Mesothelial cell of epicardium (in vitro differentiated cells): ENCODE data around the gene GATA1. TPM values are rescaled to one million over a fixed set of nuclear protein-coding genes. Genes with fewer than 3 reads are reported as not detected.
A peak's percentile ranks its signal among the peaks of the same experiment; 100 is the strongest.

Experiments
- DNase-seq, 2 experiments: peaks; one replicate each; pipeline ENCODE4 v3.0.0; 2021; ENCODE audit warnings: low spot score in 2 of 2; ENCODE audit not compliant: unreplicated experiment in 2 of 2
- H3K27ac Mint-ChIP-seq: 2 replicates; pipeline ENCODE4 v1.8.0; 2021; ENCODE audit warnings: mixed read lengths
- H3K27me3 Mint-ChIP-seq: 2 replicates; pipeline ENCODE4 v1.8.0; 2021; ENCODE audit warnings: low read depth, mixed read lengths
- H3K36me3 Mint-ChIP-seq: 2 replicates; pipeline ENCODE4 v1.8.0; 2021; ENCODE audit warnings: mixed read lengths
- H3K4me1 Mint-ChIP-seq: 2 replicates; pipeline ENCODE4 v1.8.0; 2021; ENCODE audit warnings: mixed read lengths
- H3K4me3 Mint-ChIP-seq: 2 replicates; pipeline ENCODE4 v1.8.0; 2021; ENCODE audit warnings: mild to moderate bottlenecking, moderate library complexity, mixed read lengths
- H3K9me3 Mint-ChIP-seq: 2 replicates; pipeline ENCODE4 v1.8.0; 2021; ENCODE audit warnings: mixed read lengths
- total RNA-seq: library from RNA; stranded (reverse); gene quantifications from 3 replicates; pipeline ENCODE4 v1.2.1, GENCODE V29; 2021
- TF ChIP-seq, protein P1 (sequence below): fragments of 200-600 bp; sonication (generic); IDR thresholded peaks from one replicate; pipeline ENCODE4 v1.5.0; 2021; ENCODE audit warnings: antibody characterized with exemption; ENCODE audit not compliant: unreplicated experiment

The GATA1 gene
- total RNA-seq, 1 donor from 2014 or later: not detected

GRCh38 chrX:48831909-48832291, 45.5 kb downstream of the GATA1 start:
- no peak overlapping the region for H3K27ac Mint-ChIP-seq
- H3K4me3 Mint-ChIP-seq: no peak overlapping the region
- H3K36me3 Mint-ChIP-seq: peaks cover 11% of the 10 kb centered on the region
- H3K4me1 Mint-ChIP-seq: peaks cover 20% of the 10 kb centered on the region
- peaks cover 18% of the 10 kb centered on the region for H3K9me3 Mint-ChIP-seq
- DNase-seq: no peak
- TF ChIP-seq, protein P1, sequence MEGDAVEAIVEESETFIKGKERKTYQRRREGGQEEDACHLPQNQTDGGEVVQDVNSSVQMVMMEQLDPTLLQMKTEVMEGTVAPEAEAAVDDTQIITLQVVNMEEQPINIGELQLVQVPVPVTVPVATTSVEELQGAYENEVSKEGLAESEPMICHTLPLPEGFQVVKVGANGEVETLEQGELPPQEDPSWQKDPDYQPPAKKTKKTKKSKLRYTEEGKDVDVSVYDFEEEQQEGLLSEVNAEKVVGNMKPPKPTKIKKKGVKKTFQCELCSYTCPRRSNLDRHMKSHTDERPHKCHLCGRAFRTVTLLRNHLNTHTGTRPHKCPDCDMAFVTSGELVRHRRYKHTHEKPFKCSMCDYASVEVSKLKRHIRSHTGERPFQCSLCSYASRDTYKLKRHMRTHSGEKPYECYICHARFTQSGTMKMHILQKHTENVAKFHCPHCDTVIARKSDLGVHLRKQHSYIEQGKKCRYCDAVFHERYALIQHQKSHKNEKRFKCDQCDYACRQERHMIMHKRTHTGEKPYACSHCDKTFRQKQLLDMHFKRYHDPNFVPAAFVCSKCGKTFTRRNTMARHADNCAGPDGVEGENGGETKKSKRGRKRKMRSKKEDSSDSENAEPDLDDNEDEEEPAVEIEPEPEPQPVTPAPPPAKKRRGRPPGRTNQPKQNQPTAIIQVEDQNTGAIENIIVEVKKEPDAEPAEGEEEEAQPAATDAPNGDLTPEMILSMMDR: no peak
- peaks cover 56% of the 10 kb centered on the region for H3K27me3 Mint-ChIP-seq

- TF ChIP-seq, protein P1: no peak
- Mint-ChIP-seq H3K4me1 (peaks cover 20% of the 10 kb centered on the region), H3K9me3 (peaks cover 9% of the 10 kb centered on the region), H3K27me3 (peaks cover 56% of the 10 kb centered on the region), H3K4me3 (peak overlapping the region; percentile 73), H3K27ac (no peak overlapping the region), H3K36me3 (peaks cover 2% of the 10 kb centered on the region)
- no peak for DNase-seq
Observed at GRCh38 chrX:48833542-48834138, 47.2 kb downstream of the GATA1 start.

- peaks cover 8% of the 10 kb centered on the region for H3K9me3 Mint-ChIP-seq
- H3K4me1 Mint-ChIP-seq: peaks cover 20% of the 10 kb centered on the region
- TF ChIP-seq, protein P1: no peak
- H3K36me3 Mint-ChIP-seq: peaks cover 2% of the 10 kb centered on the region
- peak overlapping the region; percentile 73 for H3K4me3 Mint-ChIP-seq
- H3K27me3 Mint-ChIP-seq: peaks cover 56% of the 10 kb centered on the region
- DNase-seq: no peak
- no peak overlapping the region for H3K27ac Mint-ChIP-seq
Observed at GRCh38 chrX:48834383-48834709, 48.0 kb downstream of the GATA1 start.

- peaks cover 46% of the 10 kb centered on the region for H3K27me3 Mint-ChIP-seq
- peaks cover 2% of the 10 kb centered on the region for H3K36me3 Mint-ChIP-seq
- peaks cover 20% of the 10 kb centered on the region for H3K4me1 Mint-ChIP-seq
- H3K4me3 Mint-ChIP-seq: peak within 1 kb of the TSS; percentile 73
- peaks cover 10% of the 10 kb centered on the region for H3K9me3 Mint-ChIP-seq
- no peak for DNase-seq
- TF ChIP-seq, protein P1: no peak
- no peak within 1 kb of the TSS for H3K27ac Mint-ChIP-seq
Observed at GRCh38 chrX:48835524-48836329, 49.3 kb downstream of the GATA1 start, which contains the start of gene PCSK1N. Gene PCSK1N (minus strand): TSS chrX:48835610. CDS start chrX:48835532, 78 bp downstream.

- Mint-ChIP-seq H3K27ac (no peak overlapping the region), H3K9me3 (peaks cover 20% of the 10 kb centered on the region), H3K4me3 (no peak overlapping the region), H3K4me1 (peaks cover 7% of the 10 kb centered on the region), H3K27me3 (peaks cover 13% of the 10 kb centered on the region), H3K36me3 (peaks cover 2% of the 10 kb centered on the region)
- DNase-seq: no peak
- TF ChIP-seq, protein P1: no peak
Observed at GRCh38 chrX:48839686-48840085, 53.3 kb downstream of the GATA1 start.

Other genes with a start within 250 kb of the GATA1 start
- gene TBC1D25, start 246.9 kb upstream of the GATA1 start, total RNA-seq: 13.9 to 15.4 TPM (median 15.3 TPM) in 3 replicates
- 208 to 215 TPM (median 209 TPM) in 3 replicates for gene RBM3, start 212.1 kb upstream of the GATA1 start, total RNA-seq
- 85.8 to 98.6 TPM (median 88.8 TPM) in 3 replicates for gene WDR13, start 189.1 kb upstream of the GATA1 start, total RNA-seq
- 1.4 to 2.2 TPM (median 1.5 TPM) in 3 replicates for gene WAS, start 102.8 kb upstream of the GATA1 start, total RNA-seq
- 5.3 to 6.3 TPM (median 5.4 TPM) in 3 replicates for gene SUV39H1, start 89.9 kb upstream of the GATA1 start, total RNA-seq
- gene GLOD5, start 24.8 kb upstream of the GATA1 start, total RNA-seq: not detected in 3 replicates
- 196 to 205 TPM (median 200 TPM) in 3 replicates for gene HDAC6, start 15.5 kb downstream of the GATA1 start, total RNA-seq
- 0.33 to 0.63 TPM (median 0.54 TPM) in 3 replicates for gene ERAS, start 39.9 kb downstream of the GATA1 start, total RNA-seq
- gene PCSK1N, start 49.0 kb downstream of the GATA1 start, total RNA-seq: 41.6 to 46.9 TPM (median 42.8 TPM) in 3 replicates
- 64.7 to 68.2 TPM (median 67.6 TPM) in 3 replicates for gene TIMM17B, start 111.2 kb downstream of the GATA1 start, total RNA-seq
- 62.2 to 64.9 TPM (median 64.3 TPM) in 3 replicates for gene PQBP1, start 111.3 kb downstream of the GATA1 start, total RNA-seq
- 42.2 to 45.9 TPM (median 43.8 TPM) in 3 replicates for gene SLC35A2, start 125.1 kb downstream of the GATA1 start, total RNA-seq
- 9.3 to 10.3 TPM (median 9.7 TPM) in 3 replicates for gene PIM2, start 132.4 kb downstream of the GATA1 start, total RNA-seq
- 64.4 to 66.0 TPM (median 64.5 TPM) in 3 replicates for gene OTUD5, start 171.0 kb downstream of the GATA1 start, total RNA-seq
- 5.1 to 6.1 TPM (median 5.6 TPM) in 3 replicates for gene KCND1, start 185.3 kb downstream of the GATA1 start, total RNA-seq
- 64.4 to 69.7 TPM (median 68.4 TPM) in 3 replicates for gene GRIPAP1, start 215.7 kb downstream of the GATA1 start, total RNA-seq